WTC11 (cell line): ENCODE measurements around the gene C3. TPM values are rescaled to one million over a fixed set of nuclear protein-coding genes. Genes with fewer than 3 reads are reported as not detected.

Source experiments
- ATAC-seq: fragments of 200-7000 bp; cut with Tn5 transposase; 2 replicates; pipeline ENCODE4 v1.10.0; 2021; ENCODE audit warnings: mild to moderate bottlenecking, moderate library complexity
- CTCF ChIA-PET: fragments of 300-600 bp; sonication (Branson Sonifier 250); formaldehyde crosslinking; loops from one replicate; lab custom pipeline; 2021; ENCODE audit warnings: antibody characterized with exemption; lab: Charles Lee
- POLR2A ChIA-PET: fragments of 350-600 bp; sonication (Branson Sonifier 250); formaldehyde crosslinking; loops from one replicate; lab custom pipeline; 2021; ENCODE audit warnings: antibody characterized with exemption; lab: Charles Lee
- DNase-seq: peaks from one replicate; pipeline ENCODE4 v3.0.0; 2021; ENCODE audit warnings: low spot score
- H3K27ac Mint-ChIP-seq: 2 replicates; pipeline ENCODE4 v1.8.0; 2021; ENCODE audit warnings: mixed read lengths
- H3K27me3 Mint-ChIP-seq: 2 replicates; pipeline ENCODE4 v1.8.0; 2021; ENCODE audit warnings: low read depth, mild to moderate bottlenecking, moderate library complexity, mixed read lengths
- H3K36me3 Mint-ChIP-seq: 2 replicates; pipeline ENCODE4 v1.8.0; 2021; ENCODE audit warnings: mixed read lengths
- H3K4me1 Mint-ChIP-seq: 2 replicates; pipeline ENCODE4 v1.8.0; 2022; ENCODE audit warnings: mixed read lengths
- H3K4me3 Mint-ChIP-seq: 2 replicates; pipeline ENCODE4 v1.8.0; 2021; ENCODE audit warnings: mild to moderate bottlenecking, moderate library complexity, mixed read lengths
- H3K9me3 Mint-ChIP-seq: 2 replicates; pipeline ENCODE4 v1.8.0; 2021; ENCODE audit warnings: mixed read lengths
- AR ChIP-seq: fragments of 250-450 bp; sonication (Bioruptor Pico); IDR thresholded peaks from 2 replicates; pipeline ENCODE4 v1.9.0; 2021; ENCODE audit warnings: mild to moderate bottlenecking
- ATF2 ChIP-seq: sonication (generic); formaldehyde crosslinking; IDR thresholded peaks from 2 replicates; pipeline ENCODE4 v1.8.1; 2022; ENCODE audit warnings: low read depth, missing genetic modification reagents, borderline replicate concordance
- E2F5 ChIP-seq: sonication (generic); formaldehyde crosslinking; IDR thresholded peaks from 2 replicates; pipeline ENCODE4 v1.8.1; 2022; ENCODE audit warnings: mild to moderate bottlenecking, moderate library complexity, missing genetic modification reagents
- FOXK1 ChIP-seq: sonication (generic); formaldehyde crosslinking; IDR thresholded peaks from 2 replicates; pipeline ENCODE4 v1.8.0; 2022; ENCODE audit warnings: mild to moderate bottlenecking, moderate library complexity, missing genetic modification reagents
- GTF2I ChIP-seq: fragments of 250-450 bp; sonication (Bioruptor Pico); conservative IDR thresholded peaks from 2 replicates; pipeline ENCODE4 v1.4.0; 2021; ENCODE audit warnings: mild to moderate bottlenecking
- IRF2 ChIP-seq: sonication (generic); formaldehyde crosslinking; IDR thresholded peaks from 2 replicates; pipeline ENCODE4 v1.8.0; 2022; ENCODE audit warnings: low read depth, missing genetic modification reagents, borderline replicate concordance
- KAT7 ChIP-seq: sonication (generic); formaldehyde crosslinking; IDR thresholded peaks from 2 replicates; pipeline ENCODE4 v1.8.1; 2023; ENCODE audit warnings: missing genetic modification reagents, mild to moderate bottlenecking, borderline replicate concordance
- NFYB ChIP-seq: sonication (generic); formaldehyde crosslinking; conservative IDR thresholded peaks from 2 replicates; pipeline ENCODE4 v1.8.0; 2022; ENCODE audit warnings: low read depth, missing genetic modification reagents
- NR2C2 ChIP-seq: sonication (generic); formaldehyde crosslinking; IDR thresholded peaks from 2 replicates; pipeline ENCODE4 v1.8.0; 2022; ENCODE audit warnings: mild to moderate bottlenecking, missing genetic modification reagents
- SMAD3 ChIP-seq: sonication (generic); formaldehyde crosslinking; IDR thresholded peaks from 2 replicates; pipeline ENCODE4 v1.8.0; 2022; ENCODE audit warnings: missing genetic modification reagents, mild to moderate bottlenecking, borderline replicate concordance
- TEAD4 ChIP-seq: sonication (generic); formaldehyde crosslinking; IDR thresholded peaks from 2 replicates; pipeline ENCODE4 v1.8.0; 2022; ENCODE audit warnings: mild to moderate bottlenecking, missing genetic modification reagents
- ZBTB21 ChIP-seq: sonication (generic); formaldehyde crosslinking; IDR thresholded peaks from 2 replicates; pipeline ENCODE4 v1.8.1; 2023; ENCODE audit warnings: mild to moderate bottlenecking, missing genetic modification reagents, borderline replicate concordance
- ZNF121 ChIP-seq: sonication (generic); formaldehyde crosslinking; IDR thresholded peaks from 2 replicates; pipeline ENCODE4 v1.8.0; 2023; ENCODE audit warnings: missing genetic modification reagents
- ZNF138 ChIP-seq: sonication (generic); formaldehyde crosslinking; conservative IDR thresholded peaks from 2 replicates; pipeline ENCODE4 v1.8.1; 2022; ENCODE audit warnings: mild to moderate bottlenecking, moderate library complexity, missing genetic modification reagents
- ZNF317 ChIP-seq: sonication (generic); formaldehyde crosslinking; IDR thresholded peaks from 2 replicates; pipeline ENCODE4 v1.8.1; 2023; ENCODE audit warnings: low read depth, mild to moderate bottlenecking, moderate library complexity, missing genetic modification reagents, borderline replicate concordance
- ZNF396 ChIP-seq: fragments of 250-450 bp; sonication (Bioruptor Pico); IDR thresholded peaks from 2 replicates; pipeline ENCODE4 v1.8.0; 2021; ENCODE audit warnings: mild to moderate bottlenecking, moderate library complexity, borderline replicate concordance
- ZNF425 ChIP-seq: fragments of 250-450 bp; sonication (Bioruptor Pico); conservative IDR thresholded peaks from 2 replicates; pipeline ENCODE4 v1.9.0; 2021; ENCODE audit warnings: mild to moderate bottlenecking
- ZNF512 ChIP-seq: sonication (generic); formaldehyde crosslinking; IDR thresholded peaks from 2 replicates; pipeline ENCODE4 v1.8.1; 2022; ENCODE audit warnings: missing genetic modification reagents, borderline replicate concordance
- ZNF671 ChIP-seq: fragments of 250-450 bp; sonication (Bioruptor Pico); IDR thresholded peaks from 2 replicates; pipeline ENCODE4 v1.8.0; 2021; ENCODE audit warnings: mild to moderate bottlenecking
- total RNA-seq: library from RNA; stranded (reverse); gene quantifications from 3 replicates; pipeline ENCODE4 v1.2.3, GENCODE V29; 2021

Gene C3
- total RNA-seq, 1 experiment from 2014 or later, result 7.0 TPM

- ATAC-seq (no peak), DNase-seq (no peak)
- peaks cover 20% of the 10 kb centered on the region for H3K36me3 Mint-ChIP-seq
- POLR2A ChIA-PET, result no interaction called here
- no peaks in the 10 kb centered on the region for H3K4me1 Mint-ChIP-seq
- no peak for TF ChIP-seq FOXK1
- TF ChIP-seq ATF2 (CRISPR knock-in tag), result no peak
- TF ChIP-seq SMAD3 (CRISPR knock-in tag), result no peak
- TF ChIP-seq ZNF671 (CRISPR knock-in tag), result no peak
- TF ChIP-seq ZNF396 (CRISPR knock-in tag), result no peak
- no peak for TF ChIP-seq ZNF317 (CRISPR knock-in tag)
- TF ChIP-seq AR (CRISPR knock-in tag), result no peak
- TF ChIP-seq ZNF121 (CRISPR knock-in tag), result no peak
- TF ChIP-seq KAT7 (CRISPR knock-in tag), result no peak
- no peak for TF ChIP-seq TEAD4
- no peak for TF ChIP-seq GTF2I (CRISPR knock-in tag)
- TF ChIP-seq ZBTB21 (CRISPR knock-in tag), result no peak
- H3K27me3 Mint-ChIP-seq, result peaks cover 17% of the 10 kb centered on the region
- peaks cover 48% of the 10 kb centered on the region for H3K9me3 Mint-ChIP-seq
- no peak overlapping the region for H3K27ac Mint-ChIP-seq
- CTCF ChIA-PET, result no interaction called here
- no peak overlapping the region for H3K4me3 Mint-ChIP-seq
Observed at GRCh38 chr19:6685482-6685881, 35.0 kb downstream of the C3 start.

GRCh38 chr19:6683971-6684370 is 36.5 kb downstream of the C3 start:
- Mint-ChIP-seq H3K27ac (no peak overlapping the region), H3K36me3 (peaks cover 20% of the 10 kb centered on the region), H3K4me1 (no peaks in the 10 kb centered on the region), H3K4me3 (no peak overlapping the region), H3K9me3 (peaks cover 58% of the 10 kb centered on the region), H3K27me3 (peaks cover 22% of the 10 kb centered on the region)
- no peak for TF ChIP-seq ZNF425 (CRISPR knock-in tag)
- no peak for ATAC-seq
- DNase-seq, result no peak
- ChIA-PET CTCF (no interaction called here), POLR2A (no interaction called here)

GRCh38 chr19:6682607-6683128 is 37.8 kb downstream of the C3 start:
- CTCF ChIA-PET, result no interaction called here
- Mint-ChIP-seq H3K4me3 (no peak overlapping the region), H3K9me3 (peaks cover 63% of the 10 kb centered on the region), H3K36me3 (peaks cover 14% of the 10 kb centered on the region), H3K27ac (no peak overlapping the region), H3K27me3 (peaks cover 29% of the 10 kb centered on the region), H3K4me1 (peaks cover 3% of the 10 kb centered on the region)
- ATAC-seq (no peak), DNase-seq (no peak)
- POLR2A ChIA-PET, result interaction anchor here (0.6 kb wide), 1 partner anchor 272 kb away, joined by 5 read pairs; no protein-coding TSS in a partner anchor
- TF ChIP-seq ZNF512 (no peak), ZNF138 (CRISPR knock-in tag) (no peak), E2F5 (CRISPR knock-in tag) (no peak), IRF2 (CRISPR knock-in tag) (no peak), NR2C2 (no peak), NFYB (CRISPR knock-in tag) (no peak)
